HL-60/S4 treated with retinoic acid at 250 ng/mL for 4 days and 3 days (cell line): ENCODE measurements around the gene PCDHB10.
"Not testable (repeated sequence)": the region's sequence is repeated elsewhere in the genome, so short reads cannot be mapped to it uniquely, and the experiment has no call there.

Experiments used
- in situ Hi-C: fragments of 300-500 bp; cut with MboI; formaldehyde crosslinking; loops from 2 replicates; pipeline ENCODE4 v1.7.0; 2022; ENCODE audit warnings: low sequenced_read_pairs

PCDHB10 gene

DNA sequence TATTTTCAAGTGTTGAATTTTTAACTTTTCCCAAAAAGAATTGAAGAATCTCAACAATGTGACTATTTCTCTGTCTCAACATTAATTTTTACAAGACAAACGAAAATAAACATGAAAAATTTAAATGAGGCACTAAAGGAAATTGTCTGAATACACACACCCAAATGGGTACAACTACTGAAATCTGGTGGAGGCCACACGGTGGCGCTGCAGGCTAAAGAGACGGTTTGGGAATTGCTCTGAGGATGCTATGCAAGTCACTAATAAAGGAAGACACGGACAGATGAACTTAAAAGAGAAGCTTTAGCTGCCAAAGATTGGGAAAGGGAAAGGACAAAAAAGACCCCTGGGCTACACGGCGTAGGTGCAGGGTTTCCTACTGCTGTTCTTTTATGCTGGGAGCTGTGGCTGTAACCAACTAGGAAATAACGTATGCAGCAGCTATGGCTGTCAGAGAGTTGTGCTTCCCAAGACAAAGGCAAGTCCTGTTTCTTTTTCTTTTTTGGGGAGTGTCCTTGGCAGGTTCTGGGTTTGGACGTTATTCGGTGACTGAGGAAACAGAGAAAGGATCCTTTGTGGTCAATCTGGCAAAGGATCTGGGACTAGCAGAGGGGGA lies at the start of gene PCDHB10:
PCDHB10 (plus strand) TSS at position 244 of the 616 bp plus-strand sequence; CDS start at position 444, 200 bp downstream.
- in situ Hi-C loops: loop anchor here (25.0 kb wide), 1 partner anchor 370 kb away; no protein-coding TSS in a partner anchor

GRCh38 chr5:141149812-141150211 lies 42.3 kb upstream of the PCDHB10 start, which contains the start of gene PCDHB6:
TSS of gene PCDHB6 (plus strand) at chr5:141150057. CDS start at chr5:141150258, 201 bp downstream.
- in situ Hi-C loops: no loop called here

DNA sequence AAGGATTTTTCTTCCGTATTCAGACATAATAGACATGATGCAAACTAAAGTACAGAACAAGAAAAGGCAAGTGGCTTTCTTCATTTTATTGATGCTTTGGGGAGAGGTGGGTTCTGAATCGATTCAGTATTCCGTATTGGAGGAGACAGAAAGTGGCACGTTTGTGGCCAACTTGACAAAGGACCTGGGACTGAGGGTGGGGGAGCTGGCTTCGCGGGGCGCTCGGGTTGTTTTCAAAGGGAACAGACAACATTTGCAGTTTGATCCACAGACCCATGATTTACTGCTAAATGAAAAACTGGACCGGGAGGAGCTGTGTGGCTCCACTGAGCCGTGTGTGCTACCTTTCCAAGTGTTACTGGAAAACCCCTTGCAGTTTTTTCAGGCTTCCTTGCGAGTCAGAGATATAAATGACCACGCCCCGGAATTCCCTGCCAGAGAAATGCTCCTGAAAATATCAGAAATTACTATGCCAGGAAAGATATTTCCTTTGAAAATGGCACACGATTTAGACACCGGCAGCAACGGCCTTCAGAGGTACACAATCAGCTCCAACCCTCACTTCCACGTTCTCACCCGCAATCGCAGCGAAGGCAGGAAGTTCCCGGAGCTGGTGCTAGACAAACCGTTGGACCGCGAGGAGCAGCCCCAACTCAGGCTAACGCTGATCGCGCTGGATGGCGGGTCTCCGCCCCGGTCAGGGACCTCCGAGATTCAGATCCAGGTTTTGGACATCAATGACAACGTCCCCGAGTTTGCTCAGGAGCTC lies 41.7 kb upstream of the PCDHB10 start:
- in situ Hi-C loops: no loop called here

DNA sequence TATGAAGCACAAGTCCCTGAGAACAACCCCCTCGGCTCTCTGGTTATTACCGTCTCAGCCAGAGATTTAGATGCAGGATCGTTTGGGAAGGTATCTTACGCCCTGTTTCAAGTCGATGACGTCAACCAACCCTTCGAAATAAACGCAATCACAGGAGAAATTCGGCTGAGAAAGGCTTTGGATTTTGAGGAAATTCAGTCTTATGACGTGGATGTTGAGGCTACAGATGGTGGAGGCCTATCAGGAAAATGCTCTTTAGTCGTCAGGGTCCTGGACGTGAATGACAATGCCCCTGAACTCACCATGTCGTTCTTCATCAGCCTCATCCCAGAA lies 41.2 kb upstream of the PCDHB10 start:
- in situ Hi-C loops: no loop called here

GRCh38 chr5:141151632-141152031 lies 40.5 kb upstream of the PCDHB10 start:
- in situ Hi-C loops: not testable (repeated sequence)

- in situ Hi-C loops: not testable (repeated sequence)
These were observed 40.1 kb upstream of the PCDHB10 start for GRCh38 chr5:141152096-141152495.

GRCh38 chr5:141155540-141156374 lies 36.4 kb upstream of the PCDHB10 start:
- in situ Hi-C loops: no loop called here

GRCh38 chr5:141157356-141157755 lies 34.8 kb upstream of the PCDHB10 start:
- in situ Hi-C loops: not testable (repeated sequence)

GRCh38 chr5:141157901-141158300 lies 34.3 kb upstream of the PCDHB10 start:
- in situ Hi-C loops: not testable (repeated sequence)

DNA sequence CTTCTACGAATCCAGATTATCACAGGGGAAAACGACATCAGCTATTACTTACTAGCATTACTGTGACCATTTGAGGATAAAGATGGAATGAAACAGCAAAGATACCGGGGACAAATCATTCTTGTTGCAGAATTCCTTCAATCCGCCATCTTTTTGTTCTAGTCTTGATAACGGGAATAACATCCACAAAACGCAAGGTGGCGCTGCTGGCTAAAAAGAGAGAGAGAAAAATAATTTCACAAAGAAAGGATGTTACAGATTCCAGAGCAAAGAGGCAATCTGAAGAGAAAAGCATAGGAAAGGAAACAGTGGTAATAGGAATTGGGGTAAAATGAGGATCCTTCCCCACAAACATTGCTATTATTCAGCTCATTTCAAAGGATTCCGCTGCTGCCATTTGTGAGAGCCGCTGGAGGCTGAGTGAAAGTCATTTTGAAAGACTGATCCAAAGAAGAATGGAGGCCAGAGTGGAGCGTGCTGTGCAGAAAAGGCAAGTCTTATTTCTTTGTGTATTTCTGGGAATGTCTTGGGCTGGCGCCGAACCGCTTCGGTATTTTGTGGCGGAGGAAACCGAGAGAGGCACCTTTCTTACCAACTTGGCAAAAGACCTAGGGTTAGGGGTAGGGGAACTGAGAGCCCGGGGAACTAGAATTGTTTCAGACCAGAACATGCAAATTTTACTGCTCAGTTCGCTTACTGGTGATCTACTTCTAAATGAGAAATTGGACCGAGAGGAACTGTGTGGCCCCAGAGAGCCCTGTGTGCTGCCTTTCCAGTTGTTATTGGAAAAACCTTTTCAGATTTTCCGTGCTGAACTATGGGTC lies 19.6 kb upstream of the PCDHB10 start, which contains the start of gene PCDHB7:
PCDHB7 (plus strand) TSS at position 264 of the 824 bp plus-strand sequence; CDS start at position 456, 192 bp downstream.
- in situ Hi-C loops: no loop called here

GRCh38 chr5:141174291-141175104 lies 17.7 kb upstream of the PCDHB10 start:
- in situ Hi-C loops: loop anchor here (25.0 kb wide), 1 partner anchor 388 kb away; no protein-coding TSS in a partner anchor

DNA sequence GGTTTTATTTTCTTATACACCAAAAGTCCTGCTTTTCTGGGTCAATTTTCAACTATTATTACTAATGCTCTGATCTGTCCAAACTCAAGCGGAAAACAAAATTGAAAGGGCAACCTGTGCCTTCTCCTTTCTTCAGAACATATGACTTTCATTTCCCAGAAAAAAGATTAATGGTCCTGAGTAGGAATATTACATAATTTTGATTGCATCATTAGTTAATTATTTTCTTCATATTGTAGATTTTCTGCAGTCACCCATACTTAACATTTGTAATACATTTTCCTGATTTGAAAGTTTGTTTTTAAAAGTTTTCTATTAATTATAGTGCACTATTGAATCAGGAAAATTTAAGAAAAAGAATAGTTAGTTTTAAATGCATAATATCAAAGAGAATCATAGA lies 16.2 kb upstream of the PCDHB10 start:
- in situ Hi-C loops: loop anchor here (25.0 kb wide), 1 partner anchor 386 kb away; no protein-coding TSS in a partner anchor

DNA sequence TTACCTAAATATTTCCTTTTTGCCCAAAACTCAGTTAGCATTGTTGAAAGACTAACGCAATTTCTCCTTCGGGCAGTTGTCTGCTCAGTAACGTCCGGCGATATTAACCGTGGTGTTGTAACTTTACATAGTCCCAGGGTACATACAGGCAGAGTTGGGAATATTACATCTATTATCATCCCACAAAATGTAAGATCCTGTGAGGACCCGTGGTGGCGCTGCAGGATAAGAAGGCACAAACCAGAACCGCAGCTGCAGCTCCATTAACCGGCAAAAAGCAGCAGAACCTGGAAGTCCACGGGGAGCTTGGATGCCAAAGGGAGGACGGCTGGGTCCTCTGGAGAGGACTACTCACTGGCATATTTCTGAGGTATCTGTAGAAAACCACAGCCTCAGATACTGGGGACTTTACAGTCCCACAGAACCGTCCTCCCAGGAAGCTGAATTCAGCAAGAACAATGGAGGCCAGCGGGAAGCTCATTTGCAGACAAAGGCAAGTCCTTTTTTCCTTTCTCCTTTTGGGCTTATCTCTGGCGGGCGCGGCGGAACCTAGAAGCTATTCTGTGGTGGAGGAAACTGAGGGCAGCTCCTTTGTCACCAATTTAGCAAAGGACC lies 14.5 kb upstream of the PCDHB10 start, which contains the start of gene PCDHB8:
PCDHB8 (plus strand) TSS at position 214 of the 615 bp plus-strand sequence; CDS start at position 459, 245 bp downstream.
- in situ Hi-C loops: loop anchor here (25.0 kb wide), 1 partner anchor 385 kb away; no protein-coding TSS in a partner anchor

GRCh38 chr5:141179371-141179770 lies 12.8 kb upstream of the PCDHB10 start:
- in situ Hi-C loops: loop anchor here (25.0 kb wide), 1 partner anchor 383 kb away; no protein-coding TSS in a partner anchor

GRCh38 chr5:141179876-141180275 lies 12.3 kb upstream of the PCDHB10 start:
- in situ Hi-C loops: loop anchor here (25.0 kb wide), 1 partner anchor 382 kb away; no protein-coding TSS in a partner anchor

GRCh38 chr5:141180313-141180712 lies 11.8 kb upstream of the PCDHB10 start:
- in situ Hi-C loops: loop anchor here (25.0 kb wide), 1 partner anchor 382 kb away; no protein-coding TSS in a partner anchor

DNA sequence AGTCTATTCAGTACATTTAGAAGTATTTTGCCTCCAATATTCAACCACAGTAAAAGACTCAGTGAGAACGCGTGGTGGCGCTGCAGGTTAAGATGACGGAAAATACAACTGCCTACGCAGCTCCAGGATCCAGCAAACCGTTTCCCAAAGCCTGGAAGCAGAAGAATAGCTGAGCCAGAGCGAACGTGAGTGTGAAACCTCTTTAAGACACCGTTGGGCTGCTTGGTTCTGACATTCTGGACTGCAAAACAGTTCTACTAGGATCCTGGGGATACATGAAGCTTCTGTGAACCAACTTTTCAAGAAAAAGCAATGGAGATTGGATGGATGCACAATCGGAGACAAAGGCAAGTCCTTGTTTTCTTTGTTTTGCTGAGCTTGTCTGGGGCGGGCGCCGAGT lies 9.9 kb upstream of the PCDHB10 start, which contains the start of gene PCDHB16:
PCDHB16 (plus strand) TSS at position 140 of the 400 bp plus-strand sequence; CDS start at position 313, 173 bp downstream.
- in situ Hi-C loops: loop anchor here (25.0 kb wide), 1 partner anchor 380 kb away; no protein-coding TSS in a partner anchor
